Measurements from ENCODE around the gene C1orf105. TPM values are rescaled to one million over a fixed set of nuclear protein-coding genes. Genes with fewer than 3 reads are reported as not detected.
A peak's percentile ranks its signal among the peaks of the same experiment; 100 is the strongest.

C1orf105 gene
- total and polyA plus RNA-seq, 2 experiments from 2014 or later, result not detected

- H2AFZ ChIP-seq, result no peak overlapping the region
Measured at GRCh38 chr1:172394141-172394751, 26.2 kb upstream of the C1orf105 start.

More at GRCh38 chr1:172394141-172394751, 26.2 kb upstream of the C1orf105 start:
- peak; percentile 48 for DNase-seq (ENCODE audit: low spot score)
- Histone ChIP-seq H4K20me1 (replicated peaks; ENCODE audit: insufficient read depth) (no peaks in the 10 kb centered on the region), H3K4me1 (ENCODE audit: insufficient read depth) (peaks cover 36% of the 10 kb centered on the region), H3K27me3 (ENCODE audit: insufficient read depth) (no peaks in the 10 kb centered on the region), H3K4me3 (no peak overlapping the region), H3K27ac (ENCODE audit: low read depth) (peak overlapping the region; percentile 37; the same call in 1 of the 2 replicates), H3K36me3 (ENCODE audit: insufficient read depth) (no peaks in the 10 kb centered on the region), H3K4me2 (no peak overlapping the region; the same call in 1 of the 2 replicates), H3F3A (replicated peaks; ENCODE audit: low read depth) (no peaks in the 10 kb centered on the region), H3K9me2 (ENCODE audit: insufficient read depth) (no peaks in the 10 kb centered on the region), H3K79me2 (replicated peaks; ENCODE audit: insufficient read depth) (no peaks in the 10 kb centered on the region)
- Mint-ChIP-seq H3K9me3 (no peaks in the 10 kb centered on the region; the same call in 2 of the 3 replicates), H3K4me3 (no peak overlapping the region), H3K27me3 (ENCODE audit: insufficient read depth, low read depth, poor library complexity) (no peaks in the 10 kb centered on the region), H3K4me1 (peaks cover 42% of the 10 kb centered on the region), H3K36me3 (ENCODE audit: low read depth) (no peaks in the 10 kb centered on the region), H3K27ac (peak overlapping the region; percentile 57)
- ATAC-seq, result peak; percentile 22; the same call in 2 of the 3 replicates
- TF ChIP-seq CTCF (conservative IDR thresholded peaks at IDR 0.05; ENCODE audit: low read depth in 2 of 2) (no peak), ZNF114 (CRISPR knock-in tag; IDR thresholded peaks at IDR 0.05) (no peak), NANOG (IDR thresholded peaks at IDR 0.05; ENCODE audit: borderline replicate concordance) (no peak), POLR2AphosphoS5 (IDR thresholded peaks at IDR 0.05; ENCODE audit: low read depth) (no peak), STAT1 (IDR thresholded peaks at IDR 0.05; ENCODE audit: unreplicated experiment) (no peak), EZH2 (IDR thresholded peaks at IDR 0.05; ENCODE audit: low read depth, unreplicated experiment) (no peak), ETS1 (IDR thresholded peaks at IDR 0.05) (no peak), ZNF331 (CRISPR knock-in tag; IDR thresholded peaks at IDR 0.05; ENCODE audit: low read depth) (no peak), REST (IDR thresholded peaks at IDR 0.05; ENCODE audit: unreplicated experiment) (no peak), CREB1 (CRISPR knock-in tag; IDR thresholded peaks at IDR 0.05; ENCODE audit: low read depth) (no peak), JUNB (IDR thresholded peaks at IDR 0.05; ENCODE audit: unreplicated experiment) (no peak), EZH2phosphoT487 (IDR thresholded peaks at IDR 0.05; ENCODE audit: unreplicated experiment) (no peak)
- TF ChIP-seq, protein P1, sequence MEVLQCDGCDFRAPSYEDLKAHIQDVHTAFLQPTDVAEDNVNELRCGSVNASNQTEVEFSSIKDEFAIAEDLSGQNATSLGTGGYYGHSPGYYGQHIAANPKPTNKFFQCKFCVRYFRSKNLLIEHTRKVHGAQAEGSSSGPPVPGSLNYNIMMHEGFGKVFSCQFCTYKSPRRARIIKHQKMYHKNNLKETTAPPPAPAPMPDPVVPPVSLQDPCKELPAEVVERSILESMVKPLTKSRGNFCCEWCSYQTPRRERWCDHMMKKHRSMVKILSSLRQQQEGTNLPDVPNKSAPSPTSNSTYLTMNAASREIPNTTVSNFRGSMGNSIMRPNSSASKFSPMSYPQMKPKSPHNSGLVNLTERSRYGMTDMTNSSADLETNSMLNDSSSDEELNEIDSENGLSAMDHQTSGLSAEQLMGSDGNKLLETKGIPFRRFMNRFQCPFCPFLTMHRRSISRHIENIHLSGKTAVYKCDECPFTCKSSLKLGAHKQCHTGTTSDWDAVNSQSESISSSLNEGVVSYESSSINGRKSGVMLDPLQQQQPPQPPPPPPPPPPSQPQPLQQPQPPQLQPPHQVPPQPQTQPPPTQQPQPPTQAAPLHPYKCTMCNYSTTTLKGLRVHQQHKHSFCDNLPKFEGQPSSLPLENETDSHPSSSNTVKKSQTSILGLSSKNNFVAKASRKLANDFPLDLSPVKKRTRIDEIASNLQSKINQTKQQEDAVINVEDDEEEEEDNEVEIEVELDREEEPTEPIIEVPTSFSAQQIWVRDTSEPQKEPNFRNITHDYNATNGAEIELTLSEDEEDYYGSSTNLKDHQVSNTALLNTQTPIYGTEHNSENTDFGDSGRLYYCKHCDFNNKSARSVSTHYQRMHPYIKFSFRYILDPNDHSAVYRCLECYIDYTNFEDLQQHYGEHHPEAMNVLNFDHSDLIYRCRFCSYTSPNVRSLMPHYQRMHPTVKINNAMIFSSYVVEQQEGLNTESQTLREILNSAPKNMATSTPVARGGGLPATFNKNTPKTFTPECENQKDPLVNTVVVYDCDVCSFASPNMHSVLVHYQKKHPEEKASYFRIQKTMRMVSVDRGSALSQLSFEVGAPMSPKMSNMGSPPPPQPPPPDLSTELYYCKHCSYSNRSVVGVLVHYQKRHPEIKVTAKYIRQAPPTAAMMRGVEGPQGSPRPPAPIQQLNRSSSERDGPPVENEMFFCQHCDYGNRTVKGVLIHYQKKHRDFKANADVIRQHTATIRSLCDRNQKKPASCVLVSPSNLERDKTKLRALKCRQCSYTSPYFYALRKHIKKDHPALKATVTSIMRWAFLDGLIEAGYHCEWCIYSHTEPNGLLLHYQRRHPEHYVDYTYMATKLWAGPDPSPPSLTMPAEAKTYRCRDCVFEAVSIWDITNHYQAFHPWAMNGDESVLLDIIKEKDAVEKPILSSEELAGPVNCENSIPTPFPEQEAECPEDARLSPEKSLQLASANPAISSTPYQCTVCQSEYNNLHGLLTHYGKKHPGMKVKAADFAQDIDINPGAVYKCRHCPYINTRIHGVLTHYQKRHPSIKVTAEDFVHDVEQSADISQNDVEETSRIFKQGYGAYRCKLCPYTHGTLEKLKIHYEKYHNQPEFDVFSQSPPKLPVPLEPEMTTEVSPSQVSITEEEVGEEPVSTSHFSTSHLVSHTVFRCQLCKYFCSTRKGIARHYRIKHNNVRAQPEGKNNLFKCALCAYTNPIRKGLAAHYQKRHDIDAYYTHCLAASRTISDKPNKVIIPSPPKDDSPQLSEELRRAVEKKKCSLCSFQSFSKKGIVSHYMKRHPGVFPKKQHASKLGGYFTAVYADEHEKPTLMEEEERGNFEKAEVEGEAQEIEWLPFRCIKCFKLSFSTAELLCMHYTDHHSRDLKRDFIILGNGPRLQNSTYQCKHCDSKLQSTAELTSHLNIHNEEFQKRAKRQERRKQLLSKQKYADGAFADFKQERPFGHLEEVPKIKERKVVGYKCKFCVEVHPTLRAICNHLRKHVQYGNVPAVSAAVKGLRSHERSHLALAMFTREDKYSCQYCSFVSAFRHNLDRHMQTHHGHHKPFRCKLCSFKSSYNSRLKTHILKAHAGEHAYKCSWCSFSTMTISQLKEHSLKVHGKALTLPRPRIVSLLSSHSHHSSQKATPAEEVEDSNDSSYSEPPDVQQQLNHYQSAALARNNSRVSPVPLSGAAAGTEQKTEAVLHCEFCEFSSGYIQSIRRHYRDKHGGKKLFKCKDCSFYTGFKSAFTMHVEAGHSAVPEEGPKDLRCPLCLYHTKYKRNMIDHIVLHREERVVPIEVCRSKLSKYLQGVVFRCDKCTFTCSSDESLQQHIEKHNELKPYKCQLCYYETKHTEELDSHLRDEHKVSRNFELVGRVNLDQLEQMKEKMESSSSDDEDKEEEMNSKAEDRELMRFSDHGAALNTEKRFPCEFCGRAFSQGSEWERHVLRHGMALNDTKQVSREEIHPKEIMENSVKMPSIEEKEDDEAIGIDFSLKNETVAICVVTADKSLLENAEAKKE (CRISPR knock-in tag; IDR thresholded peaks at IDR 0.05), result no peak
